GM21381 (cell line): ENCODE results near the gene BICC1.

Experiments used
- ATAC-seq: cut with Tn5 transposase; IDR thresholded peaks from one replicate; pipeline ENCODE4 v1.9.1; 2021; ENCODE audit warnings: mild to moderate bottlenecking, moderate library complexity; ENCODE audit not compliant: unreplicated experiment

The BICC1 gene

GRCh38 chr10:58560068-58560467 lies 47.4 kb downstream of the BICC1 start:
- no peak for ATAC-seq

- no peak for ATAC-seq
Observed at GRCh38 chr10:58565271-58565670, 52.6 kb downstream of the BICC1 start.

- no peak for ATAC-seq
Observed at GRCh38 chr10:58567652-58568051, 55.0 kb downstream of the BICC1 start.

- no peak for ATAC-seq
Observed at GRCh38 chr10:58568428-58568935, 55.8 kb downstream of the BICC1 start.

GRCh38 chr10:58570307-58570723 lies 57.6 kb downstream of the BICC1 start:
- no peak for ATAC-seq

GRCh38 chr10:58570979-58571378 lies 58.3 kb downstream of the BICC1 start:
- ATAC-seq: no peak

- no peak for ATAC-seq
Observed at GRCh38 chr10:58573144-58573543, 60.5 kb downstream of the BICC1 start.

- ATAC-seq: no peak
Observed at GRCh38 chr10:58574058-58574457, 61.4 kb downstream of the BICC1 start.

GRCh38 chr10:58575491-58575890 lies 62.8 kb downstream of the BICC1 start:
- ATAC-seq: no peak

GRCh38 chr10:58576751-58577436 lies 64.2 kb downstream of the BICC1 start:
- no peak for ATAC-seq

GRCh38 chr10:58577437-58577777 lies 64.7 kb downstream of the BICC1 start:
- ATAC-seq: no peak

GRCh38 chr10:58578366-58578765 lies 65.7 kb downstream of the BICC1 start:
- ATAC-seq: no peak

GRCh38 chr10:58579011-58579655 lies 66.5 kb downstream of the BICC1 start:
- no peak for ATAC-seq

- no peak for ATAC-seq
Observed at GRCh38 chr10:58582045-58582444, 69.4 kb downstream of the BICC1 start.

GRCh38 chr10:58585435-58585834 lies 72.8 kb downstream of the BICC1 start:
- ATAC-seq: no peak

- ATAC-seq: no peak
Observed at GRCh38 chr10:58586282-58587245, 73.9 kb downstream of the BICC1 start.

GRCh38 chr10:58587676-58588075 lies 75.0 kb downstream of the BICC1 start:
- no peak for ATAC-seq

GRCh38 chr10:58588673-58589265 lies 76.1 kb downstream of the BICC1 start:
- no peak for ATAC-seq

- ATAC-seq: no peak
Observed at GRCh38 chr10:58590152-58590840, 77.6 kb downstream of the BICC1 start.

GRCh38 chr10:58590924-58591323 lies 78.3 kb downstream of the BICC1 start:
- ATAC-seq: no peak
